ENCODE measurements around the gene PACSIN1.

Gene PACSIN1

DNA sequence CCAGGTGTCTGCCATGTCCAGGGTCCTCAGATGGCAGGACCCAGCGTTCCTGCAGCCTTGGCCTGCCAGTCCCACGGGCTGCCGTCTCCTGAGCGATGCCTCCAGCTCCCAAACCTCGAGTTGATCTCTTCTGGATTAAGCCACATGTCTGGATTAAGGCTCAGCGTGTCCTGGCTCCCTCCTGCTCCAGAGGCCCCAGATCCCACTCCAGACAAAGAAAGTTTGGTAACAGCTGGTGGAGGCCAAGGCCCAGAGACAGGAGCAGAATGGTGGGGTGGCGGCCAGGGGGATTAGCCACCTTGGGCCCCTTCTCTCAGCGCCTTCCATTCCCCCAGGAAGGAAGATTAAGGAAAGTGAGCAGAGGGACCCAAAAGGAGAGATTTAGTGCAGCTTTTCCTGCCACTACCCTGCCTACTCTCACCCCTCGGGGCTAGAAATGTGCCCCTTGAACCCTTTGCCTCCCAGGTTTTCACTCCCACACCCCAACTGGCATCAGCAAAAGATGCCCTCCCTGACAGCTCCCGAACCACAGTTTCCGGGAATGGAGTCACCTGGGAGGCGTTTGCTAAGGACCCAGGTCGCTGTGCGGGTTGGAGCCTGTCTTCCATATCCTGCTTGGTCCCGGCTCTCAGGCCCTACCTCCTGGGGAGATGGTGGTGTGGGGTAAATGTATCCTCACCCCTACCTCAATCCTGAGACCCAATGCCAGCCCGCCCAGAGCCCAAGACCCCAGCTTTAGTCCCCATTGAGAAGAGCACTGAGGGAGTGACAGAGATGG, 83.3 kb downstream of the PACSIN1 start:
- CTCF ChIA-PET: no interaction called here
- TF ChIP-seq FOXA1 (IDR thresholded peaks at IDR 0.05) (no peak), ZNF384 (IDR thresholded peaks at IDR 0.05) (no peak), SP1 (IDR thresholded peaks at IDR 0.05) (no peak)
- no peak for DNase-seq (ENCODE audit: extremely low spot score)
- POLR2A ChIA-PET: no interaction called here

DNA sequence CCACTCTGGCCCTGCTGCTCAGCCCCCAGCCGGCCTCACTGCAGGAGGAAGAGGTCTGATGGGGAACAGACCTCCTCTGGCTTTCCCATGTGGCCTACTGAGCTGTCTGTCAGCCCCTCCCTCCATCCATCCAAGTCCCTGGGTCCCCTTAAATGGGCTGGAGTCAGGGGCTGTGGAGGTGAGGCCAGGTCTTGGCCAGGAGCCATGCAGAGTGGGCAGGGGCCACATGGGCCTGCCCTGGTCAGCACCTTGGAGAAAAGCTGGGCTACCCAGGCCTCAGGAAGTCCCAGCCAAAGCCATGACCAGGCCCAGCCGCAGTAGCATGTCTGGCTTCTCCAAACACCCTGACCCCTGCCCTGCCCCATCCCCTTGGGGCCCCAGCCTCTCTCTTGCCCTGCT, 83.9 kb downstream of the PACSIN1 start:
- ChIA-PET CTCF (no interaction called here), POLR2A (no interaction called here)
- no peak for DNase-seq (ENCODE audit: extremely low spot score)
- TF ChIP-seq ARNT (IDR thresholded peaks at IDR 0.05): no peak
- TF ChIP-seq HDGF (IDR thresholded peaks at IDR 0.05; ENCODE audit: borderline replicate concordance): no peak
- no peak for TF ChIP-seq L3MBTL2 (conservative IDR thresholded peaks at IDR 0.05)
- TF ChIP-seq FOXA1 (IDR thresholded peaks at IDR 0.05): no peak
- TF ChIP-seq BHLHE40 (IDR thresholded peaks at IDR 0.05; ENCODE audit: borderline replicate concordance): no peak
- TF ChIP-seq SP1 (IDR thresholded peaks at IDR 0.05): no peak
- TF ChIP-seq CTBP1 (IDR thresholded peaks at IDR 0.05; ENCODE audit: borderline replicate concordance): no peak
- no peak for TF ChIP-seq FOXM1 (IDR thresholded peaks at IDR 0.05; ENCODE audit: borderline replicate concordance)
- no peak for TF ChIP-seq ZNF384 (IDR thresholded peaks at IDR 0.05)
- no peak for TF ChIP-seq SUZ12 (IDR thresholded peaks at IDR 0.05)
- TF ChIP-seq LEF1 (IDR thresholded peaks at IDR 0.05; ENCODE audit: borderline replicate concordance): no peak
- TF ChIP-seq, protein P1, sequence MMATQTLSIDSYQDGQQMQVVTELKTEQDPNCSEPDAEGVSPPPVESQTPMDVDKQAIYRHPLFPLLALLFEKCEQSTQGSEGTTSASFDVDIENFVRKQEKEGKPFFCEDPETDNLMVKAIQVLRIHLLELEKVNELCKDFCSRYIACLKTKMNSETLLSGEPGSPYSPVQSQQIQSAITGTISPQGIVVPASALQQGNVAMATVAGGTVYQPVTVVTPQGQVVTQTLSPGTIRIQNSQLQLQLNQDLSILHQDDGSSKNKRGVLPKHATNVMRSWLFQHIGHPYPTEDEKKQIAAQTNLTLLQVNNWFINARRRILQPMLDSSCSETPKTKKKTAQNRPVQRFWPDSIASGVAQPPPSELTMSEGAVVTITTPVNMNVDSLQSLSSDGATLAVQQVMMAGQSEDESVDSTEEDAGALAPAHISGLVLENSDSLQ (IDR thresholded peaks at IDR 0.05): no peak
- no peak for TF ChIP-seq FOXK2 (IDR thresholded peaks at IDR 0.05)
- TF ChIP-seq NFRKB (IDR thresholded peaks at IDR 0.05): no peak
- no peak for TF ChIP-seq ELF4 (IDR thresholded peaks at IDR 0.05)
- no peak for TF ChIP-seq TARDBP (IDR thresholded peaks at IDR 0.05)

DNA sequence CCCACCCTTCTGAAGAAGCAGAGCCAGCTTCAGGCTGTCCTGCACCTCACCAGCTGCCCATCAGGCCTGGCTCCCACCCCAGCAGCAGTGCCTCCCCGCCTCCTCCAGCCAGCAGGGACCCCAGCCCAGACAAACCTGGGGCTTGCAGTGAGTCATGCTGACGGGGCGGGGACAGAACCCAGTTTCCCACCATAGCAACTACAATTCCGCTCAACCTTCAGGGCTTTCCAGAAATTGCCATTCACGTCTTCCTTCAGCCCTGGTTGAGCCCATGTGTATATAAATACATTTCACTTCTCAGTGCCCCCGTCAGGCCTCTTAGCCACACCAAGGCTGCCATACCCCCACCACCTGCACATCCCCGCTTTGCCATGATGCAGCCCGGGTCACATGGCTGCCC, 85.8 kb downstream of the PACSIN1 start:
- POLR2A ChIA-PET: no interaction called here
- DNase-seq (ENCODE audit: extremely low spot score): no peak
- CTCF ChIA-PET: interaction anchor here (0.6 kb wide), 1 partner anchor 416 kb away, joined by 7 read pairs; no protein-coding TSS in a partner anchor
- TF ChIP-seq, protein P1 (IDR thresholded peaks at IDR 0.05): no peak
- TF ChIP-seq FOXK2 (IDR thresholded peaks at IDR 0.05) (no peak), ARNT (IDR thresholded peaks at IDR 0.05) (no peak)

DNA sequence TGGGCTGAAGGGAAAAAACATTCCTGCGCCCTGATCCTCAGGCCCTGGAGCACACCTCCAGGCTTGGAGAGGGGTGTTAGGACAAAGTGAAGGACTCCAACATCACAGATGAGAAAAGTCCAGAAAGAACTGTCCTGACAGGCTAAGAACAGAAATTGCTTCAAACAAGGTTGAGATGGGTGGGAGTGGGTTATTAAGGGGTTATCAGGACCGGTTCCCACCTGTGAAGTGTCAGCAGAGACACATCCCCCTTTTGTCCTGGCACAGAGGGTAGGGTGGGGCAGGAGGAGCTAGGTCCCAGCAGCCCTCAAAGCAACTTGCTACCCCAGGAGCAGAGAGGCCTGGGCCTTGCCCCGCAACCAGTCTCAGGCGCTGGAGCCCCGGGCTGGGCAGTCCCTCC, 86.7 kb downstream of the PACSIN1 start:
- CTCF ChIA-PET: interaction anchor here (0.6 kb wide), 1 partner anchor 788 kb away, joined by 3 read pairs; no protein-coding TSS in a partner anchor
- POLR2A ChIA-PET: no interaction called here
- TF ChIP-seq SUZ12 (IDR thresholded peaks at IDR 0.05): no peak
- TF ChIP-seq NFRKB (IDR thresholded peaks at IDR 0.05): no peak
- TF ChIP-seq CTBP1 (IDR thresholded peaks at IDR 0.05; ENCODE audit: borderline replicate concordance): no peak
- TF ChIP-seq LEF1 (IDR thresholded peaks at IDR 0.05; ENCODE audit: borderline replicate concordance): no peak
- TF ChIP-seq FOXM1 (IDR thresholded peaks at IDR 0.05; ENCODE audit: borderline replicate concordance): no peak
- no peak for TF ChIP-seq SP1 (IDR thresholded peaks at IDR 0.05)
- TF ChIP-seq ARNT (IDR thresholded peaks at IDR 0.05): no peak
- no peak for TF ChIP-seq ELF4 (IDR thresholded peaks at IDR 0.05)
- TF ChIP-seq BHLHE40 (IDR thresholded peaks at IDR 0.05; ENCODE audit: borderline replicate concordance): no peak
- no peak for TF ChIP-seq L3MBTL2 (conservative IDR thresholded peaks at IDR 0.05)
- TF ChIP-seq HDGF (IDR thresholded peaks at IDR 0.05; ENCODE audit: borderline replicate concordance): no peak
- TF ChIP-seq ZNF384 (IDR thresholded peaks at IDR 0.05): no peak
- TF ChIP-seq, protein P1 (IDR thresholded peaks at IDR 0.05): no peak
- no peak for TF ChIP-seq TARDBP (IDR thresholded peaks at IDR 0.05)
- TF ChIP-seq FOXK2 (IDR thresholded peaks at IDR 0.05): no peak
- TF ChIP-seq FOXA1 (IDR thresholded peaks at IDR 0.05): no peak
- DNase-seq (ENCODE audit: extremely low spot score): no peak

DNA sequence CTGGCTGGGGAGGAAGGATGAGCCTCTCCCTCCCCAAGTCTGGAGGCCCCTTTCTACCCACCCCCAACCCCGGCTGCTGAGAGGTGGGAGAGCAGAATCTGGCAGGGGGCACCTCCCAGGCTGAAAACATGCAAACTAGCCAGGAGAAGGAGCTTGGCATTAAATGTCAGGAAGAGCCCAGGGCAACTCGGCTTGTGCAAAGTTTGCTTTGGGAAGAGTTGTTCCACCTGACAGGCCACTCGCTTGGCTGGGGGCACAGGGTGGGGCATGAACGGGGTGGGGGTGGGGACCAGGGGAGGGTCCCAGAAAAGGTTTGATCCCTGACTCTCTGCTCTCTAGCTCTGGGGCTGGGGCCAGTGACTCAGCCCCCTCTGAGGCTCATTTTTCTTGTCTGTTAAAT, 87.3 kb downstream of the PACSIN1 start:
- ChIA-PET CTCF (interaction anchor here (0.6 kb wide), 1 partner anchor 787 kb away, joined by 3 read pairs; no protein-coding TSS in a partner anchor), POLR2A (no interaction called here)
- no peak for DNase-seq (ENCODE audit: extremely low spot score)
- TF ChIP-seq FOXA1 (IDR thresholded peaks at IDR 0.05) (no peak), SUZ12 (IDR thresholded peaks at IDR 0.05) (no peak), HDGF (IDR thresholded peaks at IDR 0.05; ENCODE audit: borderline replicate concordance) (no peak), CTBP1 (IDR thresholded peaks at IDR 0.05; ENCODE audit: borderline replicate concordance) (no peak), NFRKB (IDR thresholded peaks at IDR 0.05) (no peak), L3MBTL2 (conservative IDR thresholded peaks at IDR 0.05) (no peak), ZNF384 (IDR thresholded peaks at IDR 0.05) (no peak), FOXK2 (IDR thresholded peaks at IDR 0.05) (no peak), BHLHE40 (IDR thresholded peaks at IDR 0.05; ENCODE audit: borderline replicate concordance) (no peak), FOXM1 (IDR thresholded peaks at IDR 0.05; ENCODE audit: borderline replicate concordance) (no peak), SP1 (IDR thresholded peaks at IDR 0.05) (no peak), ARNT (IDR thresholded peaks at IDR 0.05) (no peak), ELF4 (IDR thresholded peaks at IDR 0.05) (no peak), LEF1 (IDR thresholded peaks at IDR 0.05; ENCODE audit: borderline replicate concordance) (no peak), TARDBP (IDR thresholded peaks at IDR 0.05) (no peak)
- TF ChIP-seq, protein P1 (IDR thresholded peaks at IDR 0.05): no peak
